GM21723 (cell line): Measurements from ENCODE around the gene PTPN4.
"Not testable (repeated sequence)": the region's sequence is repeated elsewhere in the genome, so short reads cannot be mapped to it uniquely, and the experiment has no call there.

Experiments used
- ATAC-seq: cut with Tn5 transposase; IDR thresholded peaks from one replicate; pipeline ENCODE4 v1.9.1; 2021; ENCODE audit warnings: mild to moderate bottlenecking, moderate library complexity; ENCODE audit not compliant: unreplicated experiment

The PTPN4 gene

DNA sequence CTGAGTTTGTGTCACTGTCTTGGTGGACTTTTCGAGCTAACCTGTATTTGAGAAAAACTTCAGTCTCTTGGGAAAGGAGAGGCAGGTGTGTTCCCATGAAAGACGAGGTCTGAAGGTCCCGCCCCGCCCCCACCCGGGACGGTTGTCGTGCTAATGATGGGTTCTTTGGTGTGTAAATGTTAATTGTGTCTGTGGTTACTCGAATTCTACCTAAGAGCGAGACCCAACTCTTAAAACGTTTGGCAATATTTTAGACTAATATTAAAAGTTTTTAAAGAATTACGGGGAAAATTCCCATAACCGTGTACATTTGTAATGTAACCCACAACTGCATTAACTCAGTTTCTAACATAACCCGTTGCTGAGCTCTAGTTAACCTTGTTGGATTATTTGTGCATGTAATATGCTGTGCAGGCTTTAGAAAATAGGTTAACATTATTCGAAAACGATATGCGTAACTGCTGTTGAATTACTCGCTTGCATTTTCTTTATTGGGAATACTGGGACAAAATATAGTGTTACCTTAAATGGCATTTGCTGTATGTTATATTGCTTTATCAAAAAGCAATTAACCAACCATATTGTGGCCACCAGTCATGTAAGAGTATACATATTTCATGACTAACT is 254.0 kb downstream of the PTPN4 start:
- ATAC-seq: no peak

DNA sequence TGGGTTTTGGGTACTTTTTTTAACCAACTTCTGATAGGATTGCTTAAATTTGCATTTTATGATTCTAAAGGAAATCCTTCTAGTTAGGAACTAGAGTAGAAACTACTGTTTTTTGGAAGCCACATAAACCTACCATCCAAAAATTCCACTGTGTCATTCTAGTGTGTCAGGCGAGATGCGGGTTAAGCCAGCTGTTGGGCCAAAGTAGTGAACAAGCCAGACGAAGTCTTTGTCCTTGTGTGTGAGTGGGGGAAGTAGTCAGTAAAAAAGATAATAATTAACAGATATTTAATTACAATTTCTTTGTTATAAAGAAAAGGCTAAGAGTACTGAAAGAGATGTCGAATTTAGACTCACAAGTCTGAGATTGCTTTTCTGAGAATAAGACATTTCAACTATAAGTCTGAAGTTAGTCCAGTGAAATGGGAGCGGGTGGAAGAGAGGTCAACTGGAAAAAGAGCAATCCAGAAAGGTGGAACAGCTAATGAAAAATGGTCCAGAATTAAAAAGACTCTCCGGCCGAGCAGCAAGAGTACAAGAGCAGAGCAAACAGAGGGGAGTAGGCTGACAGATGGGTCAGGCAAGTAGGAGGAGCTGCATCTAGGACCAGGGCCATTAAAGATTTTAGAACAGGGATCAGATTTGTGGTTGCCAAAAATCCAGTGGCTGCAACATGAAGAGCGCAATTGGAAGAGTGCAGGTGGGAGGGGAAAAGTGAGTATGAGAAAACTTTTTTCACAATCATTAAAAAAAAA is 254.7 kb downstream of the PTPN4 start:
- ATAC-seq: no peak

DNA sequence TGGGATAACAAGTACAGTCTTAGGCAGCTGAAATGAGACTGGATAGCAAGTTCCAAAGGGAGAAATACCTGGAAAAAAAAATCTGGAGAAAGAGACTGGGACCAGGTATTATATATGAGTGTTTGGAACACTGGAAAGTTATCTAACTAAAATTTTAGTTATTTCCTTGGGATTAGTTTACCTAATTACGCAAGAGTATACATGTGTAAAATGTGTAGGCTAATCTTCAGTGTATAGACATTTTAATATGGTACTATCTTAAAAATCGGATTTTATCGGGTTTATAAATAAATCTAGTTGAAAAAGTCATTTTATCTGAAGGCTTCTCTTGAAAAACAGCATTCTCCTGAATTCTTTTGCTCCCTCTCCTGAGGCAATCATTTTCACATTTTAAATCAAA is 257.1 kb downstream of the PTPN4 start:
- ATAC-seq: no peak

DNA sequence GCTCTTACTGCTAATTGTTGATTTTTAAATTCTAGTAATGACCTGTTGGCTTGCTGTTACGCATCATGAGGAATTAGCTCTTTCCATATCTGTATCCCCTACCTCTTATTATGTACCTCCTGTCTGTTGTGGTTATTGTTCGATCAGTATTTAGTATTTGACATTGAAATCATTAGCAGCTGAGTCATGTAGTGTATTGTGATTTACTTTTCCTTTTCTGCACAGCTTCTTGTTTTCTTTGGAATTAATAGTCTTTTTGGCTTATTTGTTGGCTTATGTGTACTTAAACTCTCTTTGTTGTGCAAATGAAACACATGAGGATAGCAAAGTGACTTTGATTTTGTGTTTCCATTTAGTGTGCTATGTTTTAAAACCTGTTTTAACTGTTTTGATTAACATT is 257.5 kb downstream of the PTPN4 start:
- no peak for ATAC-seq

DNA sequence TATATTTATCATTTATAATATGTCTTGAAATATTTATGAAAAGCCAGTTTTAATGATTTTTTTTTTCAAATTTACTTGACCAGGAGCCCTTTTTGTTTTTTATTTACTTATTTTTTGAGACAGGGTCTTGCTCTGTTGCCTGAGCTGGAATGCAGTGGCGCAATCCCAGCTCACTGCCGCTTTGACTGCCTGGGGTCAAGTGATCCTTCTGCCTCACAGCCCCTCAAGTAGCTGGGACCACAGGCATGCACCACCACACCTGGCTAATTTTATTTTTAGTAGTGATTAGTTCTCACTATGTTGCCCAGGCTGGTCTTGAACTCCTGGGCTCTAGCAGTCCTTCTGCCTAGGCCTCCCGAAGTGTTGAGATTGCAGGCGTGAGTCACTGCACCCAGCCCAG is 258.8 kb downstream of the PTPN4 start:
- no peak for ATAC-seq

DNA sequence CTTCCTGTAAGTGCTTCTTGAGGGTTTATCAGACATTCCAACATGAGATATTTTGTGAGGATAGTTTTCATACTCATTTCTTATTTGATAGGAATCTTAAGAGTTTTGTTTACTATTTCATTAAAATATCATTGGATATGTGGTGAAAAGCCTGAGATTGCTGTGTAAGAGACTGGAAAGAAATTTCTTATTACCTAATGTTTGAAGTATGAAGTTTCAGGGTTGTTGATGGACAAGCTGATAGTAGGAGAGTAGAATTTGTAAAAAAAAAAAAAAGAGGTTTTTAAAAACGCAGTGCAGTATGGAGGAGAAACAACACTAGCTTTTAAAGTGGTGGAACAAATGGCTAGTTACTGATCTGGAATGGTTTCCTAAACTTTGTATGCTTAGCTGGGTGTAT is 260.8 kb downstream of the PTPN4 start:
- ATAC-seq: no peak

DNA sequence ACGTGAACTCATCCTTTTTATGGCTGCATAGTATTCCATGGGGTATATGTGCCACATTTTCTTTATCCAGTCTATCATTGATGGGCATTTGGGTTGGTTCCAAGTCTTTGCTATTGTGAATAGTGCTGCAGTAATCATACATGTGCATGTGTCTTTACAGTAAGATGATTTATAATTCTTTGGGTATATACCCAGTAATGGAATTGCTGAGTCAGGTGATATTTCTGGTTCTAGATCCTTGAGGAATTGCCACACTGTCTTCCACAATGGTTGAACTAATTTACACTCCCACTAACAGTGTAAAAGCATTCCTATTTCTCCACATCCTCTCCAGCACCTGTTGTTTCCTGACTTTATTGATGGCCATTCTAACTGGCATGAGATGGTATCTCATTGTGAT is 262.8 kb downstream of the PTPN4 start:
- ATAC-seq: not testable (repeated sequence)

DNA sequence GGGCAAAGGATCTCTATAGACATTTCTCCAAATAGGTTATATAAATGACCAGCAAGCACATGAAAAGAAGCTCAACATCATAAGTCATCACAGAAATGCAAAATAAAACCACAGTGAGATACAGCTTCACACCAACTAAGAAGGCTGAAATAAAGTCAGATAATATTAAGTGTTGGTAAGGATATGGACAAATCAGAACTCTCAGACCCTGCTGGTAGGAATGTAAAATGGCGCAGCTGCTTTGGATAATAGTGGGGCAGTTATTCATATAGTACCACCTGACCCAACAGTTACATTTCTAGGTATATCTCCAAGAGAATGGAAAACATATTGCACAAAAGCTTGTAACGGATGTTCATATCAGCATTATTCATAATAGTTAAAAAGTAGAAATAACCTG is 267.2 kb downstream of the PTPN4 start:
- ATAC-seq: no peak

DNA sequence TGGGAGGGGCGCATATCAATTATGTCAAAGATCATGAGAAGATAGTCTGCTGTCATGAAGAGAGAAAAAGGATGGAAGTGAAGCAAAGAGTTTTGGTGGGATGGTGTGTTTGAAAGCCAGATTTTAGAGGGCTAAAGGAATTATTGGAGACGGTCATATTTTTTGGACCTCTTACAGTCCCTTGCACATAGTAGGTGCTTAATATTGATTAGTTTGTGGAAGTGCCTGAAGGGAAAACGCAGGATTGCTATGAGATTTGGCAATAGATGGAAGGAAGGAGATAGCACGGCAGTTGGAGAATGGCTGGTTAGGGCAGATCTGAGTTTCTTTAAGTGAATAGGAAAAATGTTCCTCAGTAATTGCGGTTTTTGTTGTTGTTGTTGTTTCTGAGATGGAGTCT is 269.1 kb downstream of the PTPN4 start:
- no peak for ATAC-seq

DNA sequence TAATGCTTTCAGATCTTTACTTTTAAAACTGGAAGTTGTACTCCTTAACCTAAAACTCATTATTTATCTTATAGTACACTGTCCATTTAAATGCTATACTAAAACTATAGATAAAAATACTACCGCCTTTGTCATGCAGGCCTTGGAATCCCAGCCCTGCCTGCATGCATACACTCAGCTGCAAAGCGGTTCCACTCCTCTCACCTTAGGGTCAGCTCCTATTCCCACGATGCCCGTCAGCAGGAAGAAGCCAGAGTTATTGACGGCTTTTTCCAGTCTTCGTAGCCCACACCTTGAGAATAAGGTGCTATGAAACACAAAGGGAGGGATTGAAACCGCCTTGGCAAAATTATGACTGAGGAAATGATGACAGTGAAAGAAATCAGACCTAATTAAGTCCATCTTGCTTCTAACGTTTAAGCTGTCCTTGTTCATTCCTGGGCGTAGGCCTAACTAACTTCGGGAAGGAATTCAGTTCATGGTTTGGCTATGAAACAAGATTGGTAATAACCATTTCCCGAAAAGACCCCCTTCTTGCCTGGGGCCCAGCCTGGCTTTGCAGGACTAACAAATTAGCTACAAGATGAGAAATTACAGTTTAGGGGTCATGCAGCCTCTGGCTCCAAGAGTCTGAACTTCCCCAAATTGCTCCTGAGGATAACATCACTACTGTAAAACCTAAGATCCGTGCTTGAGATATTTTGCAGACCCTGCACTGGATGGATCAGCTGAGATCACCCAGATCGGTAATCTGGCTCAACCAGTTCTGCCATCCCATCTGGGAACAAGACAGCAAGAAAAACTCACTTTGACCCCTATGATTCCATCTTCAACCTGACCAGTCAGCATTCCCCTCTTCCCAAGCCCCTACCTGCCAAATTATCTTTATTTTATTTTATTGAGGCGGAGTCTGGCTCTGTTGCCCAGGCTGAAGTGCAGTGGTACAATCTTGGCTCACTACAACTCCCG is 270.2 kb downstream of the PTPN4 start:
- ATAC-seq: no peak

DNA sequence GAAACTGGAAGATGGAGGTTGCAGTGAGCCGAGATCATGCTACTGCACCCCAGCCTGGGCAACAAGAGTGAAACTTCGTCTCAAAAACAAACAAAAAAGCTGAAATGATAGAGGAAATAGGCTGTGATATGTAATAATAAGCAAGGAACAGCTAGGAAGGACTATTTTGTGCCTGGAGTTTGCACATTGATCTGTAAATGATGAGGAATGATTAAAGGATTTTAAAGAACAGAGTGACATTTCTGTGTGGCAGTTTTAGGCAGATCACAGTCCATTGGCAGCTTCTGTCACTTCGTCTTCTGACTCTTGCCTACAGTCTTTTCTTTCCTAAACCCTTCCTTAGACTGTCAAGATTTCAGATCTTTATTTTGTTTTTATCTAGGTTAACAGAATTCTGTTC is 272.6 kb downstream of the PTPN4 start:
- ATAC-seq: no peak
